Posterior cingulate gyrus (tissue), 11 donors: Measurements from ENCODE around the gene KRTAP10-6.
"Not testable (repeated sequence)": the region's sequence is repeated elsewhere in the genome, so short reads cannot be mapped to it uniquely, and the experiment has no call there.

Source experiments
- DNase-seq, 10 donors: peaks; one replicate each; pipeline versions ENCODE4 v3.0.0 to v3.0.0-alpha.2; 2020 to 2021; ENCODE audit warnings: mixed read lengths in 3 of 10
- intact Hi-C: fragments of 100-400 bp; cut with DNase I; formaldehyde crosslinking; loops from one replicate; pipeline ENCODE4 v1.15.1; 2023

The KRTAP10-6 gene, protein sequence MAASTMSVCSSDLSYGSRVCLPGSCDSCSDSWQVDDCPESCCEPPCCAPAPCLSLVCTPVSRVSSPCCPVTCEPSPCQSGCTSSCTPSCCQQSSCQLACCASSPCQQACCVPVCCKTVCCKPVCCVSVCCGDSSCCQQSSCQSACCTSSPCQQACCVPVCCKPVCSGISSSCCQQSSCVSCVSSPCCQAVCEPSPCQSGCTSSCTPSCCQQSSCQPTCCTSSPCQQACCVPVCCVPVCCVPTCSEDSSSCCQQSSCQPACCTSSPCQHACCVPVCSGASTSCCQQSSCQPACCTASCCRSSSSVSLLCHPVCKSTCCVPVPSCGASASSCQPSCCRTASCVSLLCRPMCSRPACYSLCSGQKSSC

DNA sequence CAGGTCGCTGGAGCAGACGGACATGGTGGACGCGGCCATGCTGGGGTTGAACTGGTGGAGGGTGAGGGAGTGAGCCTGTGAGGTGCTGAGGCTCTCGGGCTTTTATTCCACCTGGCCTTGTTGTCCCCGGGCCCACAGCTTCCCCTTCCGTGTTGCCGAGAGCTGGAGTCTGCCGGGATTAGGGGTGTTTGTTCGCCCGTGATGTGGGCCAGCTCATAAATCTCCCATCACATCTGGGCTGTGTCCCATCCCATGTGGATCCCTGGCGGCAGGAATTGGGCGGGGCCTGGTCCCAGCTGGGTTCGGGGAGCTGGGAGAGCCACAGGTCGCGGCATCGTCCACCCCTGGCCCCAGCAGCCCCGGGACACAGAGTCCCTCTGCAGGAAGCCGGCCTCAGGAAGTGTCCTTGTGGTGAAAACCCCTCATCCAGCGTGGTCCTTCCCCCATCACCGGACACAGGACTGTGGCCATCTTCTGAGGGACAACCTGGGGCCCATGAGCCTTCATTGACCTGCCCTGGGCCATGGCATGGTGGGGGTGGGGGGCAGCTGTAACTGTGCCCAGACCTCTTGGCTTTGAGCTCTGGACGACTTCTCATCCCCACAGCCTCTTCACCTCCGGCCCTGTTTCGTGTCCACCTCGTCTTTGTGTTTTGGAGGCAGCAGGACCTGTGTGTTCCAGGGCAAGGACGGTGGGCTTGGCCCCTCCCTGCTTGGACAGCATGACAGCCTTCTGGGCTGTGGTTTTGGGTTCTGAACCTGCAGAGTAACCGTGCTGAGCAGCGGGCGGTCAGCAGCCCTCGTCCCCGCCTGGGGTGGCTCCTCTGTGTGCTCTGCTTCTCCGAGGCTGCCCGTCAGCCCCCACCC is at the start of gene KRTAP10-6:
Gene KRTAP10-6, minus strand, starts transcription at position 60 of the 866 bp plus-strand sequence. Its CDS starts 21 bp downstream, at position 39.
- intact Hi-C loops, result no loop called here
- peak in 3 of 10 donors; percentile 24 to 72 (median 61) for DNase-seq

- DNase-seq, result no peak
- intact Hi-C loops, result no loop called here
Observed at GRCh38 chr21:44640761-44641160, 48.5 kb upstream of the KRTAP10-6 start.

DNA sequence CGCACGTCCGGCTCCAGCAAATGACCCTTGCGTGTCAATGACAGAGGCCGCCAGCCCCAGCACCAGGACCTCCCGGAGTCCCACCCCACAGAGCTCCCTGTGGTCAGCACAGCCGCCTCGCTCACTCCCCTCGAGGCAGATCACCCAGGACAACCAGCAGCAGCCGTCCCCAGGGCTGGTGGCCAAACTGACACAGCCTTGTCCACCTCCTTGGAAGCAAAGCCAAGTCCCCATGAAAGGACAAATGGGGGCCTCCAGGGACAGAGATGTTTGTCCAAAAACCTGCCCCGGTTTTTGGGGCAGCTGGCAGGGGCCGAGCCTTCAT is 47.0 kb upstream of the KRTAP10-6 start:
- no peak for DNase-seq
- intact Hi-C loops, result no loop called here

DNA sequence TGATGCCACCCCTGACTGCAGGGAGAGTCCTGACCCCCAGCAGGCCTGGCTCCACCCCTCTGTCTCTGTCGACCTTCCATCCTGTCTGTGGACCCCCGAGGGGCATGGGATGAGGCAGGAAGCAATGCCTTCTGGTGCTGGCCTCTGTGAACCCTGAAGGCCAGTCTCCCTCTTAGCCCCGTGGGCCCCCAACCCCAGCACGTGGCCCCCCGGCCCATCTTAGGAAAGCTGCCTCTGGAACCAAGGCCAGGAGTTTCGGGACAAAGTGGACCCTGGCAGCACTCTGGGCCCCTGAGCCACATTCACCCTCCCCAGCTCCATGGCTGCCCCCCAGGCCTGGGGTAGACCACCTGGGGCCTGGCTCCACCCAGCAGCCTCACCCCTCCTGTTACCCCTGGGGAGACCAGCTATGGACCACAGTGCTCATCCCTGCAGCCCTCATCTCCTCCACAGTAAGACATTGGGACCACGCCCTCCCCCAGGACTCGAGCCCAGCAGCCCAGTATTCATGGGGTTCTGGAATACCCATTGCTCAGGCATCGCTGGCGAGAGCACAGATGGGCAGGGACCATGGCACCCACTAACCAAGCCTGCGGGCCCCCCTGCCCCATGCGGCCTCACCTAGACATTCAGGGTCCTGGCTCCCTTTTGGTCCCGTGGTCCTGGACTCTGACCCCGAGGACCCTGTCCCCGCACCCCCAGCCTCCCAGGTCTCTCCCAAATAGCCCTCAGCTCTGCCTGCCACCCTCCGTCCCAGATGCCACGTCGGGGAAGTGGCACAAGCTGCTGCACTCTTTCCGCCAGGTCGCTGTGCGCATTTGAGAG is 46.4 kb upstream of the KRTAP10-6 start:
- intact Hi-C loops, result not testable (repeated sequence)
- DNase-seq, result peak in 1 of 10 donors; percentile 78

GRCh38 chr21:44637851-44638348 is 45.6 kb upstream of the KRTAP10-6 start:
- intact Hi-C loops, DNase-seq: not testable (repeated sequence)

DNA sequence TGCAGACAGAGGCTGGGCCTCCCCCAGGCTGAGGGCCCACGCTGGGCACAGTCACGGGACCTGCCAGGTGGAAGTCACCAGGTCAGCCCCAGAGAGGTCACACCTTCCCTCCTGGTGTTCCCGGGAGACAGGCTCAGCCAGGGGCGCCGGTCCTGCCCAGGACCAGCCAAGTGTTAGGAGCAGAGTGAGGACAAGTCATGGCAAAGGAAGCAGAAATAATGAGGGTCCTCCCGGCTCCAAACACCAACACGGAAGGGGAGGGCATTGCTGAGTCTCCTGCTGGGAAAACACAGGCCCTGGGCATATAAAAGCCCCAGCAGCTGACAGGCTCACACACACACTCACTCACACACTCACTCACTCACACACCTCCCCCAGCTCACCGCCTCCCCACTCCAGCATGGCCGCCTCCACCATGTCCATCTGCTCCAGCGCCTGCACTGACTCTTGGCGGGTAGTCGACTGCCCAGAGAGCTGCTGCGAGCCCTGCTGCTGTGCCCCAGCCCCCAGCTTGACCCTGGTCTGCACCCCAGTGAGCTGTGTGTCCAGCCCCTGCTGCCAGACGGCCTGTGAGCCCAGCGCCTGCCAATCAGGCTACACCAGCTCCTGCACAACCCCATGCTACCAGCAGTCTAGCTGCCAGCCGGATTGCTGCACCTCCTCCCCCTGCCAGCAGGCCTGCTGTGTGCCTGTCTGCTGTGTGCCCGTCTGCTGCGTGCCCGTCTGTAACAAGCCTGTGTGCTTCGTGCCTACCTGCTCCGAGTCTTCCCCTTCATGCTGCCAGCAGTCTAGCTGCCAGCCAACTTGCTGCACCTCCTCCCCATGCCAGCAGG is 44.9 kb upstream of the KRTAP10-6 start, which contains the start of gene KRTAP10-10:
Gene KRTAP10-10, plus strand, starts transcription at position 339 of the 833 bp plus-strand sequence. Its CDS starts 62 bp downstream, at position 401.
- intact Hi-C loops, result no loop called here
- DNase-seq, result peak in 5 of 10 donors; percentile 4 to 76 (median 46)

GRCh38 chr21:44636209-44637017 is 44.1 kb upstream of the KRTAP10-6 start:
- DNase-seq, result peak in 1 of 10 donors; percentile 70
- intact Hi-C loops, result no loop called here

DNA sequence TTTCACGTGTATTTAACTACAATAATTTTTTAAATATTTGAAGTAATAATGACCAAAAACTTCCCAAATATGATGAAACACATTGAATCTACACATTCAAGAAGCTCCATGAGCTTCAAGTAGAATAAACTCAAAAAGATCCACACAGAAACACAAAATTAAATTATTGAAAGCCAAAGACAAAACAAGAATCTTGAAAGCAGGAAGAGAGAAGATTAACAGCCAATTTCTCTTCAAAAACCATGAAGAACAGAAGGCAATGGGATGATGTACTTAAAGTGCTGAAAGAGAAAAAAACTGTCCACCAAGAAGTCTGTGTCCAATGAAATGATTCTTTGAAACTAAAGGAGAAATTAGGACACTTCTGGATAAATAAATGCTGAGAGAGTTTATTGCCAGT is 39.8 kb upstream of the KRTAP10-6 start:
- DNase-seq, result no peak
- intact Hi-C loops, result no loop called here

GRCh38 chr21:44630440-44630839 is 38.1 kb upstream of the KRTAP10-6 start:
- DNase-seq, result no peak
- intact Hi-C loops, result no loop called here

- peak in 3 of 10 donors; percentile 49 to 69 (median 62) for DNase-seq
- intact Hi-C loops, result no loop called here
Observed at GRCh38 chr21:44628707-44629391, 36.5 kb upstream of the KRTAP10-6 start.

DNA sequence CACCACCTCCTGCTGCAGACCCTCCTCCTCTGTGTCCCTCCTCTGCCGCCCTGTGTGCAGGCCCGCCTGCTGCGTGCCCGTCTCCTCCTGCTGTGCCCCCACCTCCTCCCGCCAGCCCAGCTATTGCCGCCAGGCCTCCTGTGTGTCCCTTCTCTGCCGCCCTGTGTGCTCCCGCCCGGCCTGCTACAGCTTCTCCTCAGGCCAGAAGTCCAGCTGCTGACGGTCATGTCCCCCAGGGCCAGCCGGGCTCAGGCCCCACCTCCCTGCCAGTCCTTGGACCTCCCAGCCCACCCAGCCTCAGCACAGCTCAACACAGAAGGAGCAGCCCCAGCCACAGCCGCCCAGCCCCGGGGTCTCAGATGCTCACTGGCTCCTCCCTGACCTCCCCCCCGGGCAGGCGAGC is 35.5 kb upstream of the KRTAP10-6 start:
- DNase-seq, result peak in 1 of 10 donors; percentile 30
- intact Hi-C loops, result not testable (repeated sequence)

DNA sequence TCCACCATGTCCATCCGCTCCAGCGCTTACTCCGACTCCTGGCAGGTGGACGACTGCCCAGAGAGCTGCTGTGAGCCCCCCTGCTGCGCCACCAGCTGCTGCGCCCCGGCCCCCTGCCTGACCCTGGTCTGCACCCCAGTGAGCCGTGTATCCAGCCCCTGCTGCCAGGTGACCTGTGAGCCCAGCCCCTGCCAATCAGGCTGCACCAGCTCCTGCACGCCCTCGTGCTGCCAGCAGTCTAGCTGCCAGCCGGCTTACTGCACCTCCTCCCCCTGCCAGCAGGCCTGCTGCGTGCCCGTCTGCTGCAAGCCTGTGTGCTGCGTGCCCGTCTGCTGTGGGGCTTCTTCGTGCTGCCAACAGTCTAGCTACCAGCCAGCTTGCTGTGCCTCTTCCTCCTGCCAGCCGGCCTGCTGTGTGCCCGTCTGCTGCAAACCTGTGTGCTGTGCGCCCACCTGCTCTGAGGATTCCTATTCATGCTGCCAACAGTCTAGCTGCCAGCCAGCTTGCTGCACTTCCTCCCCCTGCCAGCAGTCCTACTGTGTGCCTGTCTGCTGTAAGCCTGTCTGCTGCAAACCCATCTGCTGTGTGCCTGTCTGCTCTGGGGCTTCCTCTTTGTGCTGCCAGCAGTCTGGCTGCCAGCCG is 35.0 kb upstream of the KRTAP10-6 start:
- intact Hi-C loops, result not testable (repeated sequence)
- peak in 2 of 10 donors; percentile 42 to 62 for DNase-seq

GRCh38 chr21:44626673-44627143 is 34.4 kb upstream of the KRTAP10-6 start, which contains the start of gene KRTAP10-9:
TSS of gene KRTAP10-9 (plus strand) at chr21:44627093. CDS start at chr21:44627172, 79 bp downstream.
- peak in 1 of 10 donors; percentile 7 for DNase-seq
- intact Hi-C loops, result no loop called here

- intact Hi-C loops, result no loop called here
Observed at GRCh38 chr21:44626262-44626661, 34.0 kb upstream of the KRTAP10-6 start.

DNA sequence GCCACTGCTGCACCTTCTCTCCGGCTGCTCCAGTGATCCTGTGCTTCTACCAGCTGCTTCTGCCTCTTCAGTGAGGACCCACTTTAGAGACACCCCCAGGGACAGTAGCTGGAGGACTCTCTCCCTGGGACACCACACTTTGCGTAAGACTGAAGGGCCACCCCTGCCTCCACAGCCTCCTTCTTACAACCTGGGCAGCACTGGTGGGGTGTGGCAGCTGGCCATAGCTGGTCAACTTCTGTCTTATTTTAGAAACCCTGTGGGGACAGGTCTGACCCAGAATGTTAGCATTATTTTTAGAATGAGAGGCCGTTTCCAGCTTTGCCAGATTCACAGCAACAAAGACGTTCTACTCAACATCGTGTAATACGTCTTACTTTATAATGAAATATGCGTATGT is 33.5 kb upstream of the KRTAP10-6 start:
- intact Hi-C loops, result no loop called here
- DNase-seq, result peak in 1 of 10 donors; percentile 18

More at GRCh38 chr21:44626262-44626661, 34.0 kb upstream of the KRTAP10-6 start:
- DNase-seq, result peak in 2 of 10 donors; percentile 45 to 57

DNA sequence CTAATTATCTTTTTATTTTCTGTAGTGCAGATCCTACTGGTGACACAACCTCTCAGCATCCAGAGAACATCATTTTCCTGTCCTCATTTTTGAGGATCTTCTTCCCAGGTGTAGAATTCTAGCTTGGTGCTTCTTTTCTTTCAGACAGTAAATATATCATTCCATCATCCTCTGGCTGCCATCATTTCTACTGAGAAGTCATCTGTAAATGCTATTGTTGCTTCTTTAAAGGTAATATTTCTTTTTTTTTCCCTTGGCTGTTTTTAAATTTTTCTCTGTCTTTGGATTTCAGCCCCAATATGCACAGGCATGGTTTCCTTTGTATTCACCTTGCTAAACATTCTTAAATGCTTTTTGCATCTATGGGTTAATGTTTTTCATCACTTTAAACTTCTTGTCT is 31.3 kb upstream of the KRTAP10-6 start:
- DNase-seq, result no peak
- intact Hi-C loops, result no loop called here

- intact Hi-C loops, result no loop called here
Observed at GRCh38 chr21:44619886-44620285, 27.6 kb upstream of the KRTAP10-6 start.

More at GRCh38 chr21:44619886-44620285, 27.6 kb upstream of the KRTAP10-6 start:
- DNase-seq, result no peak
